CD4-positive, alpha-beta T cell (primary cell): ENCODE measurements around the gene YIPF3. TPM values are rescaled to one million over a fixed set of nuclear protein-coding genes. Genes with fewer than 3 reads are reported as not detected.
A peak's percentile ranks its signal among the peaks of the same experiment; 100 is the strongest.

Source experiments
- ATAC-seq: fragments of 200-7000 bp; cut with Tn5 transposase; one replicate; pipeline ENCODE4 v1.10.0; 2022; ENCODE audit warnings: mild to moderate bottlenecking; ENCODE audit not compliant: poor library complexity
- CTCF ChIA-PET: fragments of 350-600 bp; sonication (Branson Sonifier 250); formaldehyde crosslinking; loops from one replicate; lab custom pipeline; 2021; ENCODE audit warnings: antibody characterized with exemption, inconsistent platforms; lab: Charles Lee
- POLR2A ChIA-PET: fragments of 350-600 bp; sonication (Branson Sonifier 250); formaldehyde crosslinking; loops from one replicate; lab custom pipeline; 2021; ENCODE audit warnings: antibody characterized with exemption, inconsistent platforms; lab: Charles Lee
- DNase-seq, 14 experiments: peaks; one replicate each; pipeline ENCODE4 v3.0.0-alpha.2; 2013 to 2020; ENCODE audit warnings: mixed read lengths in 2 of 14
- H3K27ac ChIP-seq, 2 donors: one replicate each; pipeline versions ENCODE4 v1.5.1 to v1.7.0; 2013; ENCODE audit warnings: low read length in 2 of 2, low read depth in 1 of 2, mild to moderate bottlenecking in 1 of 2
- H3K27me3 ChIP-seq, 2 experiments: 1 replicate in 1 of 2; 2 replicates in 1 of 2; pipeline versions ENCODE4 v1.6.1 to v1.7.0; 2013; ENCODE audit warnings: low read length in 2 of 2, control low read depth in 1 of 2, mild to moderate bottlenecking in 1 of 2, moderate library complexity in 1 of 2; ENCODE audit not compliant: insufficient read depth in 2 of 2, control insufficient read depth in 1 of 2
- H3K36me3 ChIP-seq: one replicate; pipeline ENCODE4 v1.6.1; 2013; ENCODE audit warnings: low read length, control low read depth; ENCODE audit not compliant: insufficient read depth
- H3K4me1 ChIP-seq: one replicate; pipeline ENCODE4 v1.6.1; 2013; ENCODE audit warnings: low read length, control low read depth; ENCODE audit not compliant: insufficient read depth
- H3K4me3 ChIP-seq: one replicate; pipeline ENCODE4 v1.5.1; 2013; ENCODE audit warnings: mild to moderate bottlenecking, low read length, moderate library complexity
- H3K9me3 ChIP-seq, 2 experiments: 1 replicate in 1 of 2; 2 replicates in 1 of 2; pipeline versions ENCODE4 v1.6.1 to v1.7.0; 2013; ENCODE audit warnings: low read length in 2 of 2, mild to moderate bottlenecking in 2 of 2, control low read depth in 1 of 2, moderate library complexity in 1 of 2; ENCODE audit not compliant: control insufficient read depth in 1 of 2, insufficient read depth in 1 of 2
- H3K27ac Mint-ChIP-seq: one replicate; pipeline ENCODE4 v1.8.0; 2020; ENCODE audit warnings: mixed read lengths
- H3K27me3 Mint-ChIP-seq: one replicate; pipeline ENCODE4 v1.8.0; 2021; ENCODE audit warnings: mixed read lengths
- H3K36me3 Mint-ChIP-seq: one replicate; pipeline ENCODE4 v1.8.0; 2021; ENCODE audit warnings: low read depth, mixed read lengths
- H3K4me1 Mint-ChIP-seq: one replicate; pipeline ENCODE4 v1.8.0; 2021; ENCODE audit warnings: low read depth, mixed read lengths
- H3K4me3 Mint-ChIP-seq: one replicate; pipeline ENCODE4 v1.8.0; 2020; ENCODE audit warnings: mild to moderate bottlenecking, mixed read lengths
- H3K9me3 Mint-ChIP-seq: one replicate; pipeline ENCODE4 v1.8.0; 2020; ENCODE audit warnings: mixed read lengths
- intact Hi-C, 2 experiments: fragments of 100-400 bp; cut with DNase I in 1 of 2; cut with micrococcal nuclease in 1 of 2; formaldehyde crosslinking; loops; one replicate each; pipeline versions ENCODE4 v1.15.1 to v1.9.0; 2023 to 2025; cut with DNase I, micrococcal nuclease
- total RNA-seq, 174 experiments: library from RNA in 2 of 174; stranded (reverse) in 2 of 174; gene quantifications; one replicate each; pipeline ENCODE4 v1.2.3 and lab custom pipeline; 2021 to 2026
- TF ChIP-seq, protein P1 (sequence below): fragments of 200-600 bp; IDR thresholded peaks from one replicate; pipeline ENCODE4 v1.8.0; 2022; ENCODE audit warnings: antibody characterized with exemption, mild to moderate bottlenecking

The YIPF3 gene
- total RNA-seq, 2 experiments from 2014 or later = 36.5 to 37.9 TPM

DNA sequence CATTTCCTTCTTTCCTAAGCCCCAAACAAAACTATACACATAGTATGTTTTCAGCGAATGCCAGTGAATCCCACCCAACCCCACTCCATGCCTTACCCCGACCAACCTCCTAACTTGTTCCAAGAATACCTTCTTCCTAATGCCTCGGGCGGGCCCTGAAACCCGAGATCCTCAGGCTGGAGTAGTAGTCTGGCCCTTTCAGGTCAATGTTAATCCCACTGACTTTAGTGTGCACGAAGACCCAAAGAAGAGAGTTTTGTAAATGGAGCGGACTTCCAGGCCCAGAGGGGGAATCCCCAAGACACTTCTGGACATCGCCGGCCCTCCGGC lies 394 bp downstream of the YIPF3 start:
- Mint-ChIP-seq H3K4me1 (peaks cover 33% of the 10 kb centered on the region), H3K4me3 (no peak overlapping the region), H3K27ac (no peak overlapping the region), H3K9me3 (no peaks in the 10 kb centered on the region), H3K36me3 (peaks cover 22% of the 10 kb centered on the region), H3K27me3 (no peaks in the 10 kb centered on the region)
- Histone ChIP-seq H3K27me3 (no peaks in the 10 kb centered on the region), H3K4me1 (peaks cover 43% of the 10 kb centered on the region), H3K4me3 (peak overlapping the region; percentile 100), H3K36me3 (peaks cover 68% of the 10 kb centered on the region), H3K27ac (peak overlapping the region; percentile 81 to 90), H3K9me3 (no peaks in the 10 kb centered on the region)
- no peak for DNase-seq
- intact Hi-C loops = loop anchor here in 1 of 2 experiments (2.0 to 5.0 kb wide), 5 partner anchors 39 to 589 kb away; partner anchors contain the start of genes ABCC10, CNPY3, GTPBP2 and SRF
- ATAC-seq = peak; percentile 1
- ChIA-PET CTCF (interaction anchor here (1.1 to 1.7 kb wide), 2 partner anchors 10 to 1729 kb away, joined by 3 to 10 read pairs; partner anchors contain the start of gene TOMM6), POLR2A (interaction anchor here (0.6 to 2.5 kb wide), 13 partner anchors 9 to 771 kb away, joined by 3 to 16 read pairs (median 4); partner anchors contain the start of genes ABCC10, PEX6, RPL7L1 and TJAP1)
- TF ChIP-seq, protein P1, sequence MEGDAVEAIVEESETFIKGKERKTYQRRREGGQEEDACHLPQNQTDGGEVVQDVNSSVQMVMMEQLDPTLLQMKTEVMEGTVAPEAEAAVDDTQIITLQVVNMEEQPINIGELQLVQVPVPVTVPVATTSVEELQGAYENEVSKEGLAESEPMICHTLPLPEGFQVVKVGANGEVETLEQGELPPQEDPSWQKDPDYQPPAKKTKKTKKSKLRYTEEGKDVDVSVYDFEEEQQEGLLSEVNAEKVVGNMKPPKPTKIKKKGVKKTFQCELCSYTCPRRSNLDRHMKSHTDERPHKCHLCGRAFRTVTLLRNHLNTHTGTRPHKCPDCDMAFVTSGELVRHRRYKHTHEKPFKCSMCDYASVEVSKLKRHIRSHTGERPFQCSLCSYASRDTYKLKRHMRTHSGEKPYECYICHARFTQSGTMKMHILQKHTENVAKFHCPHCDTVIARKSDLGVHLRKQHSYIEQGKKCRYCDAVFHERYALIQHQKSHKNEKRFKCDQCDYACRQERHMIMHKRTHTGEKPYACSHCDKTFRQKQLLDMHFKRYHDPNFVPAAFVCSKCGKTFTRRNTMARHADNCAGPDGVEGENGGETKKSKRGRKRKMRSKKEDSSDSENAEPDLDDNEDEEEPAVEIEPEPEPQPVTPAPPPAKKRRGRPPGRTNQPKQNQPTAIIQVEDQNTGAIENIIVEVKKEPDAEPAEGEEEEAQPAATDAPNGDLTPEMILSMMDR = no peak

DNA sequence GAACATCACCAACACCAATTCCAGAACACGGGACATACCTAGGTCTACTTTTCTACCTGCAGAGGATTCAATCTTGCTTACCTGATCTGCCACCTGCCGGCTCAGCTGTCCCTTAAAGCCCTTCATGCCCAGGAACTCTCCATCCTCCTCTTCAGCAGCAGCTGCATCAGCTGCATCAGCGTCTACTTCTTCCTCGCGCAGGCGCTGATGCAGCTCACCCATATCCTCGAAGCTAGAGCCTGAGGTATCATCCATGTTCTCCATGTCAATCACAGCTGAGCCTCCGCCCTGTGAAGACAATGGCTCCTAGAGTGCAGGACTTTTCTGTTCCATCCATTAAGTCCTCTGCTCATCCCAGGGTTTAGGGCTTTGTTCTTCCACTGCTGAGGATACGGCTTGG lies 918 bp downstream of the YIPF3 start:
- ChIA-PET CTCF (interaction anchor here (1.7 kb wide), 1 partner anchor 9 kb away, joined by 10 read pairs; no protein-coding TSS in a partner anchor), POLR2A (interaction anchor here (1.3 to 2.4 kb wide), 3 partner anchors 88 to 341 kb away, joined by 4 to 10 read pairs (median 10); partner anchors contain the start of gene ABCC10)
- Mint-ChIP-seq H3K9me3 (no peaks in the 10 kb centered on the region), H3K4me1 (peaks cover 28% of the 10 kb centered on the region), H3K4me3 (no peak overlapping the region), H3K27ac (no peak overlapping the region), H3K27me3 (no peaks in the 10 kb centered on the region), H3K36me3 (peaks cover 27% of the 10 kb centered on the region)
- intact Hi-C loops = loop anchor here in 1 of 2 experiments (2.0 to 5.0 kb wide), 5 partner anchors 39 to 589 kb away; partner anchors contain the start of genes ABCC10, CNPY3, GTPBP2 and SRF
- H3K9me3 ChIP-seq = no peaks in the 10 kb centered on the region
- peak overlapping the region; percentile 100 for H3K4me3 ChIP-seq
- H3K4me1 ChIP-seq = peaks cover 45% of the 10 kb centered on the region
- no peak for DNase-seq
- ATAC-seq = no peak
- peak overlapping the region; percentile 81 to 90 for H3K27ac ChIP-seq
- H3K36me3 ChIP-seq = peaks cover 65% of the 10 kb centered on the region
- TF ChIP-seq, protein P1 = no peak
- H3K27me3 ChIP-seq = no peaks in the 10 kb centered on the region

- peaks cover 38% of the 10 kb centered on the region for H3K36me3 Mint-ChIP-seq
- H3K27ac ChIP-seq = no peak overlapping the region
- H3K4me3 ChIP-seq = no peak overlapping the region
- POLR2A ChIA-PET = no interaction called here
- peaks cover 45% of the 10 kb centered on the region for H3K36me3 ChIP-seq
- H3K9me3 Mint-ChIP-seq = no peaks in the 10 kb centered on the region
- intact Hi-C loops = no loop called here
- peaks cover 20% of the 10 kb centered on the region in 2 experiments for H3K27me3 ChIP-seq
- CTCF ChIA-PET = no interaction called here
- DNase-seq (no peak), ATAC-seq (no peak)
- H3K4me1 ChIP-seq = peaks cover 46% of the 10 kb centered on the region
- H3K4me1 Mint-ChIP-seq = peaks cover 38% of the 10 kb centered on the region
- TF ChIP-seq, protein P1 = no peak
- peaks cover 20% of the 10 kb centered on the region for H3K27me3 Mint-ChIP-seq
- no peaks in the 10 kb centered on the region for H3K9me3 ChIP-seq
- H3K27ac Mint-ChIP-seq = peak overlapping the region; percentile 4
- H3K4me3 Mint-ChIP-seq = peak overlapping the region; percentile 76
These were observed 4.8 kb downstream of the YIPF3 start for GRCh38 chr6:43511824-43512415.
